RKO (cell line): ENCODE results near the gene IRF2.

ENCODE experiments used
- DNase-seq: peaks from one replicate; pipeline ENCODE4 v3.0.0-alpha.2; 2016; ENCODE audit warnings: low spot score

The IRF2 gene

GRCh38 chr4:184409502-184409901 is 64.8 kb downstream of the IRF2 start:
- no peak for DNase-seq

- DNase-seq: no peak
These were observed 65.7 kb downstream of the IRF2 start for GRCh38 chr4:184408684-184409081.

- DNase-seq: peak; percentile 28
These were observed 66.2 kb downstream of the IRF2 start for GRCh38 chr4:184408021-184408683.

GRCh38 chr4:184406958-184407391 is 67.4 kb downstream of the IRF2 start:
- DNase-seq: no peak

- DNase-seq: no peak
These were observed 70.3 kb downstream of the IRF2 start for GRCh38 chr4:184404047-184404446.

- no peak for DNase-seq
These were observed 71.0 kb downstream of the IRF2 start for GRCh38 chr4:184403384-184403781.

- DNase-seq: no peak
These were observed 71.5 kb downstream of the IRF2 start for GRCh38 chr4:184402740-184403383.

GRCh38 chr4:184402239-184402638 is 72.1 kb downstream of the IRF2 start:
- DNase-seq: no peak

GRCh38 chr4:184401397-184402171 is 72.8 kb downstream of the IRF2 start:
- no peak for DNase-seq

- no peak for DNase-seq
These were observed 73.5 kb downstream of the IRF2 start for GRCh38 chr4:184400891-184401290.

- DNase-seq: peak; percentile 24
These were observed 73.9 kb downstream of the IRF2 start for GRCh38 chr4:184400375-184400870.

- no peak for DNase-seq
These were observed 74.8 kb downstream of the IRF2 start for GRCh38 chr4:184399512-184399908.

- no peak for DNase-seq
These were observed 75.4 kb downstream of the IRF2 start for GRCh38 chr4:184398741-184399511.

GRCh38 chr4:184397516-184398163 is 76.7 kb downstream of the IRF2 start:
- DNase-seq: no peak

- DNase-seq: no peak
These were observed 77.5 kb downstream of the IRF2 start for GRCh38 chr4:184396570-184397515.

- no peak for DNase-seq
These were observed 78.4 kb downstream of the IRF2 start for GRCh38 chr4:184395971-184396391.

GRCh38 chr4:184395451-184395917 is 78.9 kb downstream of the IRF2 start:
- DNase-seq: no peak

- DNase-seq: no peak
These were observed 81.4 kb downstream of the IRF2 start for GRCh38 chr4:184392748-184393559.

- no peak for DNase-seq
These were observed 82.0 kb downstream of the IRF2 start for GRCh38 chr4:184392316-184392715.
